HepG2 (cell line): Measurements from ENCODE around the gene CEP97. TPM values are rescaled to one million over a fixed set of nuclear protein-coding genes. Genes with fewer than 3 reads are reported as not detected.
A peak's percentile ranks its signal among the peaks of the same experiment; 100 is the strongest.

Experiments
- AHDC1 ChIP-seq: sonication (generic); formaldehyde crosslinking; IDR thresholded peaks from 2 replicates; pipeline ENCODE4 v1.5.1; 2020; ENCODE audit warnings: mild to moderate bottlenecking, missing genetic modification reagents, borderline replicate concordance
- AHR ChIP-seq: IDR thresholded peaks from 2 replicates; pipeline ENCODE4 v1.6.1; 2018; ENCODE audit warnings: missing genetic modification reagents, missing compliant biosample characterization
- BATF2 ChIP-seq: sonication (generic); formaldehyde crosslinking; IDR thresholded peaks from 2 replicates; pipeline ENCODE4 v1.8.0; 2022; ENCODE audit warnings: mild to moderate bottlenecking, missing genetic modification reagents, moderate library complexity
- CSRNP2 ChIP-seq: sonication (generic); formaldehyde crosslinking; conservative IDR thresholded peaks from 2 replicates; pipeline ENCODE4 v1.8.0; 2022; ENCODE audit warnings: low read depth, missing genetic modification reagents
- ELF1 ChIP-seq: sonication (generic); formaldehyde crosslinking; IDR thresholded peaks from 2 replicates; pipeline ENCODE4 v1.4.0; 2020; ENCODE audit warnings: missing genetic modification reagents
- HDAC1 ChIP-seq: sonication (generic); formaldehyde crosslinking; IDR thresholded peaks from 2 replicates; pipeline ENCODE4 v1.5.1; 2020; ENCODE audit warnings: mild to moderate bottlenecking, missing genetic modification reagents
- HES4 ChIP-seq: sonication (generic); formaldehyde crosslinking; IDR thresholded peaks from 2 replicates; pipeline ENCODE4 v1.9.0; 2021; ENCODE audit warnings: mild to moderate bottlenecking, missing genetic modification reagents, borderline replicate concordance
- KDM1A ChIP-seq: IDR thresholded peaks from 2 replicates; pipeline ENCODE4 v1.6.1; 2016; ENCODE audit warnings: missing compliant biosample characterization
- KMT2A ChIP-seq: sonication (generic); formaldehyde crosslinking; IDR thresholded peaks from 2 replicates; pipeline ENCODE4 v1.4.0; 2020; ENCODE audit warnings: missing genetic modification reagents
- PBX3 ChIP-seq: sonication (generic); formaldehyde crosslinking; IDR thresholded peaks from 2 replicates; pipeline ENCODE4 v1.8.1; 2023; ENCODE audit warnings: missing genetic modification reagents, inconsistent platforms, borderline replicate concordance
- PRPF4 ChIP-seq: fragments of 200-400 bp; formaldehyde crosslinking; IDR thresholded peaks from 2 replicates; pipeline ENCODE4 v1.6.1; 2016; ENCODE audit warnings: low read length, low read depth; ENCODE audit not compliant: poor library complexity, severe bottlenecking
- RFXANK ChIP-seq: IDR thresholded peaks from 2 replicates; pipeline ENCODE4 v1.6.1; 2016
- RNF2 ChIP-seq: fragments of 450-650 bp; conservative IDR thresholded peaks from 2 replicates; pipeline ENCODE4 v1.6.1; 2016; ENCODE audit warnings: low read depth
- SMYD3 ChIP-seq: sonication (generic); formaldehyde crosslinking; IDR thresholded peaks from 2 replicates; pipeline ENCODE4 v1.8.1; 2023; ENCODE audit warnings: mild to moderate bottlenecking, missing genetic modification reagents
- ZKSCAN1 ChIP-seq: fragments of 150-350 bp; IDR thresholded peaks from 2 replicates; pipeline ENCODE4 v1.6.1; 2014; ENCODE audit warnings: low read length
- ZMYM2 ChIP-seq: sonication (generic); formaldehyde crosslinking; IDR thresholded peaks from 2 replicates; pipeline ENCODE4 v1.8.0; 2022; ENCODE audit warnings: mild to moderate bottlenecking, missing genetic modification reagents
- ZNF124 ChIP-seq: sonication (generic); formaldehyde crosslinking; IDR thresholded peaks from 2 replicates; pipeline ENCODE4 v1.4.0; 2020; ENCODE audit warnings: missing genetic modification reagents
- ZNF232 ChIP-seq: sonication (generic); formaldehyde crosslinking; IDR thresholded peaks from 2 replicates; pipeline ENCODE4 v1.4.0; 2020; ENCODE audit warnings: missing genetic modification reagents, borderline replicate concordance
- ZNF383 ChIP-seq: sonication (generic); formaldehyde crosslinking; IDR thresholded peaks from 2 replicates; pipeline ENCODE4 v1.4.0; 2020; ENCODE audit warnings: missing genetic modification reagents, mild to moderate bottlenecking, borderline replicate concordance
- ZNF747 ChIP-seq: sonication (generic); formaldehyde crosslinking; IDR thresholded peaks from 2 replicates; pipeline ENCODE4 v1.8.1; 2023; ENCODE audit warnings: missing genetic modification reagents, mild to moderate bottlenecking, borderline replicate concordance
- polyA plus RNA-seq, 8 experiments: library from polyadenylated mRNA; depleted of rRNA in 3 of 8; stranded (reverse) in 7 of 8; unstranded in 1 of 8; fragments of >200 nt; fragmentation: Illumina TruSeq in 4 of 8; extraction: Trizol in 4 of 8; gene quantifications; 2 replicates each; pipeline versions ENCODE4 v1.2.1 to v1.2.3, GENCODE V29; 2011 to 2016; ENCODE audit warnings: low read depth in 4 of 8, missing spikeins in 1 of 8, mixed read lengths in 1 of 8; ENCODE audit not compliant: insufficient read depth in 1 of 8
- total RNA-seq, 5 experiments: library from RNA; depleted of rRNA; stranded (reverse); fragments of >200 nt; fragmentation: Illumina TruSeq; extraction: Trizol; gene quantifications; 2 replicates each; pipeline ENCODE4 v1.2.3, GENCODE V29; 2016; ENCODE audit warnings: low read depth in 1 of 5

The CEP97 gene
- total and polyA plus RNA-seq, 2 of the 13 experiments (the other 11 are each of a cell fraction or from before 2014, with no cell fraction given), result 0.99 to 6.5 TPM

GRCh38 chr3:101724329-101725193 lies at the start of gene CEP97 (continued):
- no peak for TF ChIP-seq ZKSCAN1
- TF ChIP-seq ZMYM2 (CRISPR knock-in tag), result no peak
- TF ChIP-seq HDAC1 (CRISPR knock-in tag), result peak; percentile 41
- no peak for TF ChIP-seq ZNF232
- TF ChIP-seq HES4 (CRISPR knock-in tag), result no peak
- no peak for TF ChIP-seq CSRNP2
- TF ChIP-seq ZNF383 (CRISPR knock-in tag), result no peak
- TF ChIP-seq ZNF747 (CRISPR knock-in tag), result no peak
- no peak; the same call in 1 of the 2 replicates for TF ChIP-seq KMT2A (CRISPR knock-in tag)
- no peak; the same call in 1 of the 2 replicates for TF ChIP-seq AHDC1 (CRISPR knock-in tag)
- no peak for TF ChIP-seq PRPF4
- TF ChIP-seq PBX3 (CRISPR knock-in tag), result no peak
- TF ChIP-seq SMYD3, result no peak
- no peak for TF ChIP-seq ZNF124 (CRISPR knock-in tag)
- TF ChIP-seq KDM1A (CRISPR knock-in tag), result no peak; the same call in 1 of the 2 replicates
- no peak for TF ChIP-seq RFXANK (CRISPR knock-in tag)
- peak; percentile 76 for TF ChIP-seq ELF1 (CRISPR knock-in tag)
- no peak for TF ChIP-seq RNF2
- no peak for TF ChIP-seq BATF2 (CRISPR knock-in tag)
- no peak; the same call in 1 of the 2 replicates for TF ChIP-seq AHR
